Kidney epithelial cell (primary cell): Measurements from ENCODE around the gene FBXW9. TPM values are rescaled to one million over a fixed set of nuclear protein-coding genes. Genes with fewer than 3 reads are reported as not detected.

Source experiments
- DNase-seq: peaks from one replicate; pipeline ENCODE4 v3.0.0-alpha.2; 2010; ENCODE audit warnings: low read depth
- H3K27me3 ChIP-seq: 2 replicates; pipeline ENCODE4 v1.6.0; 2011; ENCODE audit warnings: low read length; ENCODE audit not compliant: control insufficient read depth, insufficient read depth
- H3K36me3 ChIP-seq: 2 replicates; pipeline ENCODE4 v1.5.1; 2011; ENCODE audit warnings: low read length; ENCODE audit not compliant: control insufficient read depth, insufficient read depth
- H3K4me3 ChIP-seq: 2 replicates; pipeline ENCODE4 v1.5.1; 2011; ENCODE audit warnings: low read depth, mild to moderate bottlenecking, control low read depth, low read length
- CTCF ChIP-seq: IDR thresholded peaks from 2 replicates; pipeline ENCODE4 v1.5.1; 2011; ENCODE audit warnings: mild to moderate bottlenecking, moderate library complexity, low read length, control low read depth, inconsistent platforms; ENCODE audit not compliant: insufficient read depth, poor library complexity, severe bottlenecking
- total RNA-seq: library from RNA; depleted of rRNA; stranded (reverse); fragments of >200 nt; gene quantifications from 2 replicates; pipeline ENCODE4 v1.2.3, GENCODE V29; 2015

The FBXW9 gene
- total RNA-seq, 1 donor from 2014 or later: 19.0 TPM

- no peak for DNase-seq
- H3K4me3 ChIP-seq: no peak overlapping the region
- no peaks in the 10 kb centered on the region for H3K36me3 ChIP-seq
- no peak for TF ChIP-seq CTCF
- H3K27me3 ChIP-seq: no peaks in the 10 kb centered on the region
Observed at GRCh38 chr19:12689581-12690216, 6.7 kb downstream of the FBXW9 start.

GRCh38 chr19:12689012-12689411 lies 7.4 kb downstream of the FBXW9 start:
- no peaks in the 10 kb centered on the region for H3K27me3 ChIP-seq
- no peak overlapping the region for H3K4me3 ChIP-seq
- no peaks in the 10 kb centered on the region for H3K36me3 ChIP-seq
- DNase-seq: no peak
- no peak for TF ChIP-seq CTCF

GRCh38 chr19:12687496-12688196 lies 8.8 kb downstream of the FBXW9 start, which contains the start of gene GNG14:
Gene GNG14 (plus strand): TSS chr19:12687998. CDS start chr19:12688049, 51 bp downstream.
- DNase-seq: no peak
- no peak for TF ChIP-seq CTCF
- Histone ChIP-seq H3K36me3 (no peaks in the 10 kb centered on the region), H3K4me3 (no peak within 1 kb of the TSS), H3K27me3 (no peaks in the 10 kb centered on the region)

GRCh38 chr19:12685831-12686230 lies 10.6 kb downstream of the FBXW9 start:
- Histone ChIP-seq H3K4me3 (no peak overlapping the region), H3K36me3 (no peaks in the 10 kb centered on the region), H3K27me3 (no peaks in the 10 kb centered on the region)
- no peak for TF ChIP-seq CTCF
- no peak for DNase-seq

- no peak for TF ChIP-seq CTCF
- DNase-seq: peak; percentile 92
- H3K4me3 ChIP-seq: peak within 1 kb of the TSS; percentile 90
- no peaks in the 10 kb centered on the region for H3K27me3 ChIP-seq
- H3K36me3 ChIP-seq: peaks cover 5% of the 10 kb centered on the region
Observed at GRCh38 chr19:12681074-12681987, 15.1 kb downstream of the FBXW9 start, which contains the start of gene DHPS. Gene DHPS (minus strand): TSS chr19:12681880. CDS start chr19:12681766, 114 bp downstream.
